Neural cell (in vitro differentiated cells): ENCODE data around the gene BANF1. TPM values are rescaled to one million over a fixed set of nuclear protein-coding genes. Genes with fewer than 3 reads are reported as not detected.

ENCODE experiments used
- H2AFZ ChIP-seq: fragments of 200-600, 300-800 bp; sonication (generic), shearing (Covaris generic); 2 replicates; pipeline ENCODE4 v1.6.0; 2014; ENCODE audit warnings: low read depth, mild to moderate bottlenecking, antibody characterized with exemption, low read length, moderate library complexity
- H3F3A ChIP-seq: fragments of 200-600 bp; shearing (Covaris generic); 2 replicates; pipeline ENCODE4 v1.6.1; 2016; ENCODE audit warnings: mild to moderate bottlenecking, moderate library complexity, mixed read lengths, antibody characterized with exemption, low read length; ENCODE audit not compliant: insufficient read depth, poor library complexity, severe bottlenecking
- H3K27ac ChIP-seq: fragments of 200-600, 300-800 bp; sonication (generic), shearing (Covaris generic); 2 replicates; pipeline ENCODE4 v1.5.1; 2014; ENCODE audit warnings: mild to moderate bottlenecking, low read length, moderate library complexity
- H3K27me3 ChIP-seq: fragments of 300-800, 200-600 bp; sonication (generic), shearing (Covaris generic); 2 replicates; pipeline ENCODE4 v1.6.0; 2014; ENCODE audit warnings: mild to moderate bottlenecking, low read depth, low read length, moderate library complexity; ENCODE audit not compliant: insufficient read depth
- H3K36me3 ChIP-seq: fragments of 300-800, 200-600 bp; sonication (generic), shearing (Covaris generic); 2 replicates; pipeline ENCODE4 v1.5.1; 2014; ENCODE audit warnings: mild to moderate bottlenecking, antibody characterized with exemption, low read length, moderate library complexity; ENCODE audit not compliant: insufficient read depth
- H3K4me2 ChIP-seq: fragments of 300-800, 200-600 bp; sonication (generic), shearing (Covaris generic); 2 replicates; pipeline ENCODE4 v1.6.0; 2014; ENCODE audit warnings: mild to moderate bottlenecking, low read length
- H3K4me3 ChIP-seq: fragments of 300-800, 200-600 bp; sonication (generic), shearing (Covaris generic); 2 replicates; pipeline ENCODE4 v1.5.1; 2014; ENCODE audit warnings: mild to moderate bottlenecking, low read length, moderate library complexity
- H3K79me2 ChIP-seq: fragments of 200-600 bp; shearing (Covaris generic); replicated peaks from 2 replicates; pipeline ENCODE4 v1.6.0; 2014; ENCODE audit warnings: mild to moderate bottlenecking, low read length, moderate library complexity; ENCODE audit not compliant: insufficient read depth
- H3K9ac ChIP-seq: fragments of 300-800, 200-600 bp; sonication (generic), shearing (Covaris generic); 2 replicates; pipeline ENCODE4 v1.6.1; 2016; ENCODE audit warnings: mild to moderate bottlenecking, low read length, mixed read lengths
- H3K9me2 ChIP-seq: fragments of 200-600 bp; shearing (Covaris generic); 2 replicates; pipeline ENCODE4 v1.6.1; 2016; ENCODE audit warnings: mild to moderate bottlenecking, low read length, mixed read lengths; ENCODE audit not compliant: insufficient read depth
- H3K9me3 ChIP-seq: fragments of 200-600, 300-800 bp; sonication (generic), shearing (Covaris generic); 2 replicates; pipeline ENCODE4 v1.6.1; 2016; ENCODE audit warnings: mild to moderate bottlenecking, mixed run types, low read length, moderate library complexity, mixed read lengths
- H4K20me1 ChIP-seq: fragments of 200-600 bp; shearing (Covaris generic); 2 replicates; pipeline ENCODE4 v1.6.1; 2016; ENCODE audit warnings: mild to moderate bottlenecking, mixed run types; ENCODE audit not compliant: insufficient read depth
- EP300 ChIP-seq: fragments of 450-650 bp; conservative IDR thresholded peaks from 2 replicates; pipeline ENCODE4 v1.6.1; 2014; ENCODE audit warnings: antibody characterized with exemption, mild to moderate bottlenecking, moderate library complexity; ENCODE audit not compliant: poor library complexity, severe bottlenecking
- EZH2 ChIP-seq: fragments of 200-600, 300-800 bp; shearing (Covaris generic), sonication (generic); IDR thresholded peaks from 2 replicates; pipeline ENCODE4 v1.6.1; 2014; ENCODE audit warnings: antibody characterized with exemption, low read length, borderline replicate concordance, mild to moderate bottlenecking; ENCODE audit not compliant: insufficient read depth, poor library complexity, severe bottlenecking
- MXI1 ChIP-seq: fragments of 450-650 bp; conservative IDR thresholded peaks from 2 replicates; pipeline ENCODE4 v1.6.1; 2014; ENCODE audit warnings: antibody characterized with exemption, mild to moderate bottlenecking; ENCODE audit not compliant: poor library complexity, severe bottlenecking
- POLR2AphosphoS5 ChIP-seq: IDR thresholded peaks from 2 replicates; pipeline ENCODE4 v1.6.1; 2012
- RAD21 ChIP-seq: fragments of 450-650 bp; conservative IDR thresholded peaks from 2 replicates; pipeline ENCODE4 v1.6.1; 2014; ENCODE audit warnings: antibody characterized with exemption, mild to moderate bottlenecking, moderate library complexity
- SMC3 ChIP-seq: fragments of 450-650 bp; conservative IDR thresholded peaks from 2 replicates; pipeline ENCODE4 v1.6.1; 2014; ENCODE audit warnings: antibody characterized with exemption, mild to moderate bottlenecking, moderate library complexity; ENCODE audit not compliant: poor library complexity
- TAF1 ChIP-seq: IDR thresholded peaks from 2 replicates; pipeline ENCODE4 v1.6.1; 2012; ENCODE audit warnings: low read depth
- polyA plus RNA-seq: library from polyadenylated mRNA; depleted of rRNA; stranded (reverse); fragments of >200 nt; gene quantifications from 2 replicates; pipeline ENCODE4 v1.2.3, GENCODE V29; 2014
- TF ChIP-seq, protein P1 (sequence below): fragments of 450-650 bp; IDR thresholded peaks from 2 replicates; pipeline ENCODE4 v1.5.1; 2014; ENCODE audit warnings: antibody characterized with exemption, mild to moderate bottlenecking, moderate library complexity; ENCODE audit not compliant: poor library complexity, severe bottlenecking
- TF ChIP-seq, protein P2 (sequence below): IDR thresholded peaks from 2 replicates; pipeline ENCODE4 v1.6.1; 2012; ENCODE audit warnings: borderline replicate concordance

BANF1 gene
- polyA plus RNA-seq, 1 donor from 2014 or later = 60.0 TPM

DNA sequence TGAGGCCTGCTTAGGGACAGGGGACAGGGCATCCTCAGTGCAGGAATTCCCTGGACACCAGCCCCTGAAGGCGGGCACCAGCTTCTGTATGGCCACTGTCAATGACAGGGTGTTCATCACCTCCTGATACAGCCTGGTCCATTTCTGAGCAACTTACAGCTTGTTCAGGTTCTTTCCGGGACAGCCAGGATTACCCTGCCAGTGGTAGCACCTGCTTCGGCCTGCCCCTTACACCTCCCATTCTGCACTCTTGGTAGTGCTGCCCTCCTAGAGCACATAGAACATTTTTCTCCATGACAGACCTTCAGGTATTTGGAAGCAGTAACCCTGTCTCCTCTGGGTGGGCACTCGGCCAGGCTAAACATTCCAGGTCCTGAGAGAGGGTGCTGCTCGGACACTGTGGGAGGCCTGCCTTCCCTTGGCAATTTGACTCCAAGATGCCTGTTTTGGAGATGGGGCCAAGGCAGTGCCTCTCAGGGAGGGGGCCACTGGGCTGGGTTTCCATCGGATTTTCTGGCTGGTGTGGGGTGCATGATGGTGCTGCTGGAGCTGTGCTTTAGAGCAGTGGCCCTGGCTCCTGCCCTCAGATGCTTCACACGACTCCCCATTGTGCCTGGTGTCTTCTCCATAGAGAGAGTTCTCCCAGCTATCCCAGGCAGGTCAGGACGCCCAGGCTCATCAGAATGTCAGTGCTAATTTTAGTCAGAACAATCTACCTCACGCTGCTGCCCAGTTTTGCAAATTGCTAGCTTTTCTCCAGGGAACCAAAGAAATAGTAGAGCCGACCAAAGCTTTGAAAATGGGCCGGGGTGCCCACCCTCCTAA is 45.5 kb downstream of the BANF1 start:
- Histone ChIP-seq H3K36me3 (no peaks in the 10 kb centered on the region), H3K9me2 (no peaks in the 10 kb centered on the region), H3F3A (peaks cover 5% of the 10 kb centered on the region), H3K27ac (no peak overlapping the region), H3K9ac (peak overlapping the region; percentile 80), H2AFZ (no peak overlapping the region), H3K27me3 (no peaks in the 10 kb centered on the region), H3K79me2 (peaks cover 9% of the 10 kb centered on the region), H3K4me3 (peak overlapping the region; percentile 77), H3K4me2 (peak overlapping the region; percentile 62), H4K20me1 (no peaks in the 10 kb centered on the region), H3K9me3 (no peaks in the 10 kb centered on the region)
- no peak for TF ChIP-seq EZH2
- no peak for TF ChIP-seq SMC3
- TF ChIP-seq TAF1 = no peak

DNA sequence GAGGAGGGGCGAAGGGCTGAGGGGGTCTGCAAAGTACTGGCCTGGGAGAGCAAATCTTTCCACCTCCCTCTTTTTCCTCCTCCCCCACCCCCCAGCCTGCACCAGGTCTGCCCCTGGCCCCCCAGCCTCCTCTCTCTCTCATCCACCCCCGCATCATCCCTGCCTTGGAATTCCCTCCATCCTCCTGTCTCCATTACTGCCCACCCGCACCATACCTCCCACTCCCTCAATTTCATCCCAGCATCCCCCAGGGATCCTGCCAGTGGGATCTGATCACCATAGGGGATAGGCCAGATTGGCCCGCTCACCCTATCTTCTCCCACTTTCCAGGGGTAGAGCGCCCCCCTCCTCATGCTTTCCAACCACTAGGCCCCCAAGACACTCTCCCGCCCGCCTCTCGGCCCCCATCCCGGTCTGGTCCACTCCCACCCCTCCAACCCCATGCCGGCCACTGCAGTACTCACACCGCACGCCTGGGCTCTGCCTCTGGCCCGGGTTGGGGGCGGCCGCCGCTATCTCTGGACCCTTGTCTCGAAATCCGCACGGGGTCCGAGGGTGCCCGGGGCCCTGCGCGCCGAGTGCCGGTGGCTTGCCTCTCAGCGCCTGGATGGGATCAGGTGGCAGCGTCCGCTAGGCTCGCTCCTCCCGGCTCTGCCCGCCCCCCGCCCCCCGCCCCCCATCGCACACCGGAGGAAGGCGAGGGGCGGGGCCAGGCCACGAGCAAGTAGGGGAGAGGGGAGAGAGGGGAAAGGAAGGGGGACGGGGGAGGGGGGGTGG is 46.4 kb downstream of the BANF1 start, which contains the start of gene GAL3ST3:
Gene GAL3ST3, minus strand, starts transcription at position 615 of the 777 bp plus-strand sequence. CDS start 3,746 bp downstream, outside the sequence.
- Histone ChIP-seq H3K36me3 (no peaks in the 10 kb centered on the region), H3K9ac (peak within 1 kb of the TSS; percentile 80), H2AFZ (peak within 1 kb of the TSS; percentile 65), H3K4me3 (peak within 1 kb of the TSS; percentile 77), H3K9me2 (no peaks in the 10 kb centered on the region), H3K4me2 (peak within 1 kb of the TSS; percentile 62), H3K79me2 (peaks cover 19% of the 10 kb centered on the region), H3F3A (peaks cover 5% of the 10 kb centered on the region), H3K27ac (peak within 1 kb of the TSS; percentile 39), H4K20me1 (no peaks in the 10 kb centered on the region), H3K9me3 (no peaks in the 10 kb centered on the region), H3K27me3 (no peaks in the 10 kb centered on the region)
- no peak for TF ChIP-seq TAF1
- TF ChIP-seq, protein P1, sequence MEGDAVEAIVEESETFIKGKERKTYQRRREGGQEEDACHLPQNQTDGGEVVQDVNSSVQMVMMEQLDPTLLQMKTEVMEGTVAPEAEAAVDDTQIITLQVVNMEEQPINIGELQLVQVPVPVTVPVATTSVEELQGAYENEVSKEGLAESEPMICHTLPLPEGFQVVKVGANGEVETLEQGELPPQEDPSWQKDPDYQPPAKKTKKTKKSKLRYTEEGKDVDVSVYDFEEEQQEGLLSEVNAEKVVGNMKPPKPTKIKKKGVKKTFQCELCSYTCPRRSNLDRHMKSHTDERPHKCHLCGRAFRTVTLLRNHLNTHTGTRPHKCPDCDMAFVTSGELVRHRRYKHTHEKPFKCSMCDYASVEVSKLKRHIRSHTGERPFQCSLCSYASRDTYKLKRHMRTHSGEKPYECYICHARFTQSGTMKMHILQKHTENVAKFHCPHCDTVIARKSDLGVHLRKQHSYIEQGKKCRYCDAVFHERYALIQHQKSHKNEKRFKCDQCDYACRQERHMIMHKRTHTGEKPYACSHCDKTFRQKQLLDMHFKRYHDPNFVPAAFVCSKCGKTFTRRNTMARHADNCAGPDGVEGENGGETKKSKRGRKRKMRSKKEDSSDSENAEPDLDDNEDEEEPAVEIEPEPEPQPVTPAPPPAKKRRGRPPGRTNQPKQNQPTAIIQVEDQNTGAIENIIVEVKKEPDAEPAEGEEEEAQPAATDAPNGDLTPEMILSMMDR = no peak
- TF ChIP-seq RAD21 = no peak
- TF ChIP-seq POLR2AphosphoS5 = no peak
- TF ChIP-seq EZH2 = no peak
- TF ChIP-seq, protein P2, sequence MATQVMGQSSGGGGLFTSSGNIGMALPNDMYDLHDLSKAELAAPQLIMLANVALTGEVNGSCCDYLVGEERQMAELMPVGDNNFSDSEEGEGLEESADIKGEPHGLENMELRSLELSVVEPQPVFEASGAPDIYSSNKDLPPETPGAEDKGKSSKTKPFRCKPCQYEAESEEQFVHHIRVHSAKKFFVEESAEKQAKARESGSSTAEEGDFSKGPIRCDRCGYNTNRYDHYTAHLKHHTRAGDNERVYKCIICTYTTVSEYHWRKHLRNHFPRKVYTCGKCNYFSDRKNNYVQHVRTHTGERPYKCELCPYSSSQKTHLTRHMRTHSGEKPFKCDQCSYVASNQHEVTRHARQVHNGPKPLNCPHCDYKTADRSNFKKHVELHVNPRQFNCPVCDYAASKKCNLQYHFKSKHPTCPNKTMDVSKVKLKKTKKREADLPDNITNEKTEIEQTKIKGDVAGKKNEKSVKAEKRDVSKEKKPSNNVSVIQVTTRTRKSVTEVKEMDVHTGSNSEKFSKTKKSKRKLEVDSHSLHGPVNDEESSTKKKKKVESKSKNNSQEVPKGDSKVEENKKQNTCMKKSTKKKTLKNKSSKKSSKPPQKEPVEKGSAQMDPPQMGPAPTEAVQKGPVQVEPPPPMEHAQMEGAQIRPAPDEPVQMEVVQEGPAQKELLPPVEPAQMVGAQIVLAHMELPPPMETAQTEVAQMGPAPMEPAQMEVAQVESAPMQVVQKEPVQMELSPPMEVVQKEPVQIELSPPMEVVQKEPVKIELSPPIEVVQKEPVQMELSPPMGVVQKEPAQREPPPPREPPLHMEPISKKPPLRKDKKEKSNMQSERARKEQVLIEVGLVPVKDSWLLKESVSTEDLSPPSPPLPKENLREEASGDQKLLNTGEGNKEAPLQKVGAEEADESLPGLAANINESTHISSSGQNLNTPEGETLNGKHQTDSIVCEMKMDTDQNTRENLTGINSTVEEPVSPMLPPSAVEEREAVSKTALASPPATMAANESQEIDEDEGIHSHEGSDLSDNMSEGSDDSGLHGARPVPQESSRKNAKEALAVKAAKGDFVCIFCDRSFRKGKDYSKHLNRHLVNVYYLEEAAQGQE = no peak
- no peak for TF ChIP-seq SMC3
- no peak for TF ChIP-seq MXI1
- no peak for TF ChIP-seq EP300
